Kidney (tissue), 14 donors: ENCODE data around the gene CST6. TPM values are rescaled to one million over a fixed set of nuclear protein-coding genes. Genes with fewer than 3 reads are reported as not detected.
A peak's percentile ranks its signal among the peaks of the same experiment; 100 is the strongest.

Experiments
- DNase-seq, 5 donors: peaks; one replicate each; pipeline ENCODE4 v3.0.0-alpha.2; 2013 to 2020
- FAIRE-seq: peaks from 2 replicates; lab custom pipeline; 2012; peaks lifted over from hg19 to GRCh38; lab: Jason Lieb, UNC
- H3K27ac ChIP-seq, 2 donors: one replicate each; pipeline ENCODE4 v1.7.0; 2013; ENCODE audit warnings: low read depth in 2 of 2, low read length in 2 of 2, inconsistent platforms in 1 of 2
- H3K27me3 ChIP-seq: one replicate; pipeline ENCODE4 v1.7.1; 2013; ENCODE audit warnings: low read length, inconsistent platforms; ENCODE audit not compliant: control insufficient read depth, insufficient read depth
- H3K36me3 ChIP-seq, 3 donors: one replicate each; pipeline versions ENCODE4 v1.7.0 to v1.7.1; 2013; ENCODE audit warnings: low read length in 3 of 3, control low read depth in 1 of 3, inconsistent platforms in 1 of 3; ENCODE audit not compliant: insufficient read depth in 3 of 3, control insufficient read depth in 2 of 3
- H3K4me1 ChIP-seq, 3 donors: one replicate each; pipeline versions ENCODE4 v1.7.0 to v1.7.1; 2013; ENCODE audit warnings: low read length in 3 of 3, inconsistent platforms in 1 of 3, low read depth in 1 of 3; ENCODE audit not compliant: control insufficient read depth in 2 of 3, insufficient read depth in 2 of 3
- H3K4me3 ChIP-seq, 3 donors: one replicate each; pipeline versions ENCODE4 v1.7.0 to v1.8.1; 2013; ENCODE audit warnings: low read length in 3 of 3, control low read depth in 1 of 3, inconsistent platforms in 1 of 3
- H3K9ac ChIP-seq, 3 donors: one replicate each; pipeline versions ENCODE4 v1.7.0 to v1.7.1; 2013; ENCODE audit warnings: low read length in 3 of 3, control low read depth in 1 of 3, inconsistent platforms in 1 of 3
- H3K9me3 ChIP-seq, 3 donors: one replicate each; pipeline versions ENCODE4 v1.7.0 to v1.7.1; 2013; ENCODE audit warnings: low read length in 3 of 3, control low read depth in 1 of 3, inconsistent platforms in 1 of 3; ENCODE audit not compliant: control insufficient read depth in 2 of 3, insufficient read depth in 1 of 3
- CTCF ChIP-seq: IDR thresholded peaks from 3 replicates; pipeline ENCODE4 v1.5.1; 2012; ENCODE audit warnings: mild to moderate bottlenecking, moderate library complexity, borderline replicate concordance; ENCODE audit not compliant: insufficient read depth; ENCODE audit errors: extremely low read depth
- intact Hi-C: fragments of 100-400 bp; cut with DNase I; formaldehyde crosslinking; loops from one replicate; pipeline ENCODE4 v1.11.1; 2022
- polyA plus RNA-seq: library from polyadenylated mRNA; stranded (reverse); fragments of 350-450 nt; fragmentation: Illumina TruSeq; extraction: RNeasy Lipid Tissue Mini Kit (QIAGEN cat#74804); gene quantifications from one replicate; pipeline ENCODE4 v1.2.3, GENCODE V29; 2014; ENCODE audit warnings: low read depth, low replicate concordance; ENCODE audit not compliant: insufficient read depth
- total RNA-seq: library from RNA; stranded (reverse); fragmentation: NEBNext Ultra II Directional; extraction: Animal tissue kit (Norgen Biotek cat#: 25700); gene quantifications from one replicate; pipeline ENCODE4 v1.2.1, GENCODE V29; 2021
- donor health status: control.
- donor health status: control.
- donor health status: control.
- donor health status: control.
- donor health status: control.
- donor health status: DM: yes; HTN: yes; CAD: no.
- donor health status: Normal renal cell carcinoma (clear cell type).

The CST6 gene
- total and polyA plus RNA-seq, 2 donors from 2014 or later, result 1.2 to 5.9 TPM

- no peak overlapping the region for H3K9ac ChIP-seq
- no peak overlapping the region for H3K27ac ChIP-seq
- H3K9me3 ChIP-seq, result no peaks in the 10 kb centered on the region
- intact Hi-C loops, result no loop called here
- no peak overlapping the region for H3K4me3 ChIP-seq
- no peaks in the 10 kb centered on the region for H3K36me3 ChIP-seq
- peaks cover 9% of the 10 kb centered on the region for H3K27me3 ChIP-seq
- no peak for FAIRE-seq
- TF ChIP-seq CTCF, result no peak
- peaks cover 0 to 3% (median 0%) of the 10 kb centered on the region in 3 donors for H3K4me1 ChIP-seq
- no peak for DNase-seq
Measured at GRCh38 chr11:66013762-66014100, 1.9 kb downstream of the CST6 start.

- H3K4me1 ChIP-seq, result peaks cover 0 to 3% (median 0%) of the 10 kb centered on the region in 3 donors
- no peak overlapping the region for H3K27ac ChIP-seq
- H3K27me3 ChIP-seq, result peaks cover 9% of the 10 kb centered on the region
- intact Hi-C loops, result no loop called here
- TF ChIP-seq CTCF, result no peak
- H3K36me3 ChIP-seq, result no peaks in the 10 kb centered on the region
- DNase-seq (peak in 1 of 5 donors; percentile 53), FAIRE-seq (no peak)
- no peaks in the 10 kb centered on the region for H3K9me3 ChIP-seq
- H3K4me3 ChIP-seq, result no peak overlapping the region
- no peak overlapping the region for H3K9ac ChIP-seq
Measured at GRCh38 chr11:66014804-66015453, 3.1 kb downstream of the CST6 start.

- Histone ChIP-seq H3K4me3 (no peak overlapping the region), H3K27me3 (peaks cover 9% of the 10 kb centered on the region), H3K36me3 (no peaks in the 10 kb centered on the region), H3K4me1 (peaks cover 0 to 3% (median 0%) of the 10 kb centered on the region in 3 donors), H3K9ac (no peak overlapping the region), H3K9me3 (no peaks in the 10 kb centered on the region), H3K27ac (no peak overlapping the region)
- intact Hi-C loops, result no loop called here
- FAIRE-seq (no peak), DNase-seq (peak in 1 of 5 donors; percentile 81)
- TF ChIP-seq CTCF, result no peak
Measured at GRCh38 chr11:66015454-66015881, 3.7 kb downstream of the CST6 start.
